ENCODE results near the gene QSOX2.

Gene QSOX2

GRCh38 chr9:136220017-136220729 lies 25.4 kb downstream of the QSOX2 start:
- ChIA-PET CTCF (no interaction called here), POLR2A (no interaction called here)
- no peak for TF ChIP-seq CTCF (IDR thresholded peaks at IDR 0.05; ENCODE audit: control extremely low read depth, extremely low read depth, low read depth, missing control alignments)
- no peak for DNase-seq (ENCODE audit: extremely low spot score)

- no peak for DNase-seq (ENCODE audit: extremely low spot score)
- CTCF ChIA-PET = interaction anchor here (0.8 to 5.1 kb wide), 3 partner anchors 6 to 13 kb away, joined by 3 to 26 read pairs (median 3); no protein-coding TSS in a partner anchor
- POLR2A ChIA-PET = no interaction called here
- TF ChIP-seq CTCF (IDR thresholded peaks at IDR 0.05; ENCODE audit: control extremely low read depth, extremely low read depth, low read depth, missing control alignments) = no peak
Observed at GRCh38 chr9:136219276-136219675, 26.3 kb downstream of the QSOX2 start.

GRCh38 chr9:136218673-136219072 lies 26.9 kb downstream of the QSOX2 start:
- DNase-seq (ENCODE audit: extremely low spot score) = no peak
- POLR2A ChIA-PET = no interaction called here
- no peak for TF ChIP-seq CTCF (IDR thresholded peaks at IDR 0.05; ENCODE audit: control extremely low read depth, extremely low read depth, low read depth, missing control alignments)
- CTCF ChIA-PET = interaction anchor here (0.9 to 5.1 kb wide), 2 partner anchors 7 to 12 kb away, joined by 3 to 26 read pairs; no protein-coding TSS in a partner anchor

- DNase-seq (ENCODE audit: extremely low spot score) = no peak
- POLR2A ChIA-PET = no interaction called here
- CTCF ChIA-PET = interaction anchor here (0.7 to 5.1 kb wide), 3 partner anchors 7 to 48 kb away, joined by 3 to 26 read pairs (median 3); no protein-coding TSS in a partner anchor
- no peak for TF ChIP-seq CTCF (IDR thresholded peaks at IDR 0.05; ENCODE audit: control extremely low read depth, extremely low read depth, low read depth, missing control alignments)
Observed at GRCh38 chr9:136218271-136218670, 27.3 kb downstream of the QSOX2 start.

GRCh38 chr9:136216541-136217244 lies 28.9 kb downstream of the QSOX2 start:
- POLR2A ChIA-PET = no interaction called here
- no peak for DNase-seq (ENCODE audit: extremely low spot score)
- CTCF ChIA-PET = interaction anchor here (1.1 to 5.1 kb wide), 4 partner anchors 8 to 67 kb away, joined by 3 to 26 read pairs (median 3); no protein-coding TSS in a partner anchor
- no peak for TF ChIP-seq CTCF (IDR thresholded peaks at IDR 0.05; ENCODE audit: control extremely low read depth, extremely low read depth, low read depth, missing control alignments)

- CTCF ChIA-PET = no interaction called here
- no peak for TF ChIP-seq CTCF (IDR thresholded peaks at IDR 0.05; ENCODE audit: control extremely low read depth, extremely low read depth, low read depth, missing control alignments)
- POLR2A ChIA-PET = no interaction called here
- no peak for DNase-seq (ENCODE audit: extremely low spot score)
Observed at GRCh38 chr9:136213733-136214132, 31.9 kb downstream of the QSOX2 start.

All from GM10248 (cell line).